Parietal lobe (tissue), 2 donors: ENCODE data around the gene TMPRSS11A. TPM values are rescaled to one million over a fixed set of nuclear protein-coding genes. Genes with fewer than 3 reads are reported as not detected.

Experiments used
- small RNA-seq: library from RNA; depleted of rRNA; stranded (forward); fragments of <200 nt; gene quantifications from one replicate; pipeline ENCODE3, GENCODE V24; 2014; ENCODE audit warnings: low replicate concordance
- total RNA-seq: library from RNA; depleted of rRNA; stranded (reverse); fragments of >200 nt; gene quantifications from one replicate; pipeline ENCODE4 v1.2.3, GENCODE V29; 2014

Gene TMPRSS11A, protein sequence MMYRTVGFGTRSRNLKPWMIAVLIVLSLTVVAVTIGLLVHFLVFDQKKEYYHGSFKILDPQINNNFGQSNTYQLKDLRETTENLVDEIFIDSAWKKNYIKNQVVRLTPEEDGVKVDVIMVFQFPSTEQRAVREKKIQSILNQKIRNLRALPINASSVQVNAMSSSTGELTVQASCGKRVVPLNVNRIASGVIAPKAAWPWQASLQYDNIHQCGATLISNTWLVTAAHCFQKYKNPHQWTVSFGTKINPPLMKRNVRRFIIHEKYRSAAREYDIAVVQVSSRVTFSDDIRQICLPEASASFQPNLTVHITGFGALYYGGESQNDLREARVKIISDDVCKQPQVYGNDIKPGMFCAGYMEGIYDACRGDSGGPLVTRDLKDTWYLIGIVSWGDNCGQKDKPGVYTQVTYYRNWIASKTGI
- total RNA-seq, result not detected

DNA sequence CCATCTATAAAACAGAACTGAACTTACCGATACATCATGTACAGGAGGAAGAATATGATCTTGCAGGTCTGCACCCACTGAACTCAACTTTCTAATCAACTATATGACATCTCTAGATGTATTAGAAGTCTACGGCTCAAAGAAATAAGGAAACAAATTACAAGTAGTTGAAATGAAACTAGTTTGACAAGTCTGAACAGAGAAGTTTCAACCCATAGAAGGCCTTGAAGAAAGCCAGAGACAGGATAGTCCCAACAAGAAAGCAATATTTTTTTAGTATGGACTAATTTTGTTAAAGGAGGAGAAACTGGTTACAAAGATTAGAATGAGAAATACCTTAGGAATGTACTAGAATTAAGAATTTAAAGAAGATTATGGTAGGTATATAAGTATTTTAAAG, at the start of gene TMPRSS11A:
TMPRSS11A (minus strand) TSS at position 138 of the 400 bp plus-strand sequence; CDS start at position 38, 100 bp downstream.

DNA sequence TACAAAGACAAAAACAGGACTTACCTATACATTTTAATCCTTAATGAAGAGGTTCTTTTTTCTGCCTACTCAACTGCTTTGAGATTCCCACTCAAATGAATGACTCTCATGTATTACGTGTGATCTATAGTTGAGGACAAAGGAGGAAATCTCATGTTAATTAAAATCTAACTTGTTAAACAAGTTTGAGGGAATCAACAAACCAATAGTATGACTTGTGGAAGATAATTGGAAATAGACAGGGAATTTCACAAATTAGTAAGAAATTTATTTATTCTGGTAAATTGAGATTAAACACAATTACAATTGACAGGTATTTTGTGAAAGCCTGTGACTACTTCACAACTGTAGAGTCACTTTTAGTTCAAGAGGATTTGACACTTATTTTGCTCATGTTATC, 79.4 kb downstream of the TMPRSS11A start, which contains the start of gene TMPRSS11D:
TMPRSS11D (minus strand) TSS at position 101 of the 400 bp plus-strand sequence; CDS start at position 32, 69 bp downstream.

Small RNA genes within 50 kb of the gene (small RNA-seq; reads per million reads assigned to genes)
- not detected for gene RNU6-95P

Other genes starting within 250 kb of the TMPRSS11A start
- not detected for gene GNRHR, start 209.1 kb downstream of the TMPRSS11A start, total RNA-seq
- not detected for gene TMPRSS11D, start 79.5 kb downstream of the TMPRSS11A start, total RNA-seq
- gene TMPRSS11F, start 166.4 kb upstream of the TMPRSS11A start, total RNA-seq, result not detected